Measurements from ENCODE around the gene GREB1. TPM values are rescaled to one million over a fixed set of nuclear protein-coding genes. Genes with fewer than 3 reads are reported as not detected.

GREB1 gene
- total RNA-seq, 1 donor from 2014 or later: 82.5 TPM

DNA sequence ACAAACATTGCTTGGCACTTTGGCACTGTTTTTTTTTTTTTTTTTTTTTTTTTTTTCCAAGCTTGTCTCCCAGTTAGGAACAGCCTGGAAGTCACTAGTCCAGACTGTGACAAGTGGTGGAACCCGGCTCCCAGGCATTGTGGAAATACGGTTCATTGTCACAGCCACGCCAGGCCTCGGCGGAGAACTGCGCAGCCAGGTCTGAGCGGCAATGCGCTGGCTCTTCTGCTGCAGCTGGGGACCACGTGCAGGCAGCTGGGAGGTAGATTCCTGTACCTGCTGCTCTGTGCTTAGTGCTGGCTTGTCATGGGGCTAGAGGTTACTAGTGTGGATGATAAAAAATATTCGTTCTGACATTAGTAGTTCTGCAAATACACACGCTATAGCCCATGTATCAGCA, 131.2 kb downstream of the GREB1 start:
- H3K27me3 Mint-ChIP-seq: peaks cover 41% of the 10 kb centered on the region
- H3K4me3 Mint-ChIP-seq (ENCODE audit: low read depth): no peak overlapping the region
- TF ChIP-seq, protein P1, sequence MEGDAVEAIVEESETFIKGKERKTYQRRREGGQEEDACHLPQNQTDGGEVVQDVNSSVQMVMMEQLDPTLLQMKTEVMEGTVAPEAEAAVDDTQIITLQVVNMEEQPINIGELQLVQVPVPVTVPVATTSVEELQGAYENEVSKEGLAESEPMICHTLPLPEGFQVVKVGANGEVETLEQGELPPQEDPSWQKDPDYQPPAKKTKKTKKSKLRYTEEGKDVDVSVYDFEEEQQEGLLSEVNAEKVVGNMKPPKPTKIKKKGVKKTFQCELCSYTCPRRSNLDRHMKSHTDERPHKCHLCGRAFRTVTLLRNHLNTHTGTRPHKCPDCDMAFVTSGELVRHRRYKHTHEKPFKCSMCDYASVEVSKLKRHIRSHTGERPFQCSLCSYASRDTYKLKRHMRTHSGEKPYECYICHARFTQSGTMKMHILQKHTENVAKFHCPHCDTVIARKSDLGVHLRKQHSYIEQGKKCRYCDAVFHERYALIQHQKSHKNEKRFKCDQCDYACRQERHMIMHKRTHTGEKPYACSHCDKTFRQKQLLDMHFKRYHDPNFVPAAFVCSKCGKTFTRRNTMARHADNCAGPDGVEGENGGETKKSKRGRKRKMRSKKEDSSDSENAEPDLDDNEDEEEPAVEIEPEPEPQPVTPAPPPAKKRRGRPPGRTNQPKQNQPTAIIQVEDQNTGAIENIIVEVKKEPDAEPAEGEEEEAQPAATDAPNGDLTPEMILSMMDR (IDR thresholded peaks at IDR 0.05; ENCODE audit: unreplicated experiment): no peak
- peak overlapping the region; percentile 49 for H3K27ac Mint-ChIP-seq
- peaks cover 11% of the 10 kb centered on the region for H3K9me3 Mint-ChIP-seq (ENCODE audit: low read depth)
- peaks cover 3% of the 10 kb centered on the region for H3K36me3 Mint-ChIP-seq (ENCODE audit: insufficient read depth)
- no peak for DNase-seq (ENCODE audit: low spot score, unreplicated experiment)
- no peaks in the 10 kb centered on the region for H3K4me1 Mint-ChIP-seq (ENCODE audit: low read depth)

DNA sequence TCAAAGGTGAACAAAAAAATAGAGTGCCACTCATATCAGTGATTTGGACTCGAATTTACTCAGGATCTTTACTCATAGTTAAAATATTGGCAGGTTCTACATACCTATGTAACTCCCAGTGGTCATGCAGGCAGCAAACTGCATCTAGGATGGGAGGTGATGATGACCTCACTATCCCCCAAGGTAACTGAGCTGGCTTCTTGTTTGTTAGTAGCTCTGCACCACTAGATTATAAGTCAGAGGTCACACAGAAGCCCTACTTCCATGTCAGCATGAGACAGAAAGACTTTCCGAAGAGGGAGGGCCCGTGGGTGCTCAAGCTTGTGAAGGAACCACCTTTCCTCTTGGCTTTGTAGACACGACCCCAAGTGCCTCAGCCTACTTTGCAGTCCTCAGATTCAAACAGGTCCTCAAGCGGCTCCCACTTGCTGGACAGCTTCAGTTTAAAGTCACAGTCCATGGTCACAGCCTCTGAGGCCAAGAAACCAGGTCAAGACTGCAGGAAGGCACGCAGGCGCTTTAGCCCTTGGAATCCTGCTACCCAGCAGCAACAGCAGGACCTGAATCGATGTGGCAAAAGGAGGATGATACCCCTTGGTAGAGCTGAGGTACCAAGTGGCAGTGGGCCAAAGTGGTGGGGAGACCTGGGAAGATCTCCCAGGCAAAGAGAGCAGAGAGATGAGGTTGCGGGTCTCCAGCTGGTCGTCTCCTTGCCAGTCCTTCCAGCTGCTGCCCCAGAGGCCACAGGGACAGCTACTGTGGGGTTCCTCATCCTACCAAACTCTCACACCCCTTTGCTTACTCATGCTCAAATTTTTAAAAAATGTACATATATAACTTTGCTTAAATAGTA, 131.9 kb downstream of the GREB1 start:
- no peak overlapping the region for H3K27ac Mint-ChIP-seq
- TF ChIP-seq, protein P1 (IDR thresholded peaks at IDR 0.05; ENCODE audit: unreplicated experiment): no peak
- H3K9me3 Mint-ChIP-seq (ENCODE audit: low read depth): peaks cover 11% of the 10 kb centered on the region
- H3K36me3 Mint-ChIP-seq (ENCODE audit: insufficient read depth): peaks cover 3% of the 10 kb centered on the region
- H3K4me3 Mint-ChIP-seq (ENCODE audit: low read depth): no peak overlapping the region
- no peaks in the 10 kb centered on the region for H3K4me1 Mint-ChIP-seq (ENCODE audit: low read depth)
- peaks cover 47% of the 10 kb centered on the region for H3K27me3 Mint-ChIP-seq
- no peak for DNase-seq (ENCODE audit: low spot score, unreplicated experiment)

DNA sequence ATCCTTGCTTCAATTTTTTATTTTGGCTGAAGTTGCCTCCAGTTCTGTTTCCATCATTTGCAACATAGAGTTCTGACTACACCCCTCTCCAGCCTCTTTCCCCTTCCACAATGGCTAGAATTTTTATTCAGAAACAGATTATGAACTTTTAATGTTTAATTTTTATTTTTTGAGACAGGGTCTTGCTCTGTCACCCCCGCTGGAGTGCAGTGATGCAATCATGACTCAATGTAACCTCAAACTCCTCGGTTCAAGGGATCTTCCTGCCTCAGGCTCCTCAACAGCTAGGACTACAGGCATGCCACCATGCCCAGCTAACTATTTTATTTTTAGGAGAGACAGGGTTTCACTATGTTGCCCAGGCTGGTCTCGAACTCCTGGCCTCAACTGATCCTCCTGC, 133.3 kb downstream of the GREB1 start:
- peaks cover 42% of the 10 kb centered on the region for H3K27me3 Mint-ChIP-seq
- TF ChIP-seq, protein P1 (IDR thresholded peaks at IDR 0.05; ENCODE audit: unreplicated experiment): no peak
- H3K36me3 Mint-ChIP-seq (ENCODE audit: insufficient read depth): peaks cover under 1% of the 10 kb centered on the region
- peaks cover 7% of the 10 kb centered on the region for H3K9me3 Mint-ChIP-seq (ENCODE audit: low read depth)
- no peaks in the 10 kb centered on the region for H3K4me1 Mint-ChIP-seq (ENCODE audit: low read depth)
- no peak overlapping the region for H3K4me3 Mint-ChIP-seq (ENCODE audit: low read depth)
- no peak overlapping the region for H3K27ac Mint-ChIP-seq
- DNase-seq (ENCODE audit: low spot score, unreplicated experiment): no peak

DNA sequence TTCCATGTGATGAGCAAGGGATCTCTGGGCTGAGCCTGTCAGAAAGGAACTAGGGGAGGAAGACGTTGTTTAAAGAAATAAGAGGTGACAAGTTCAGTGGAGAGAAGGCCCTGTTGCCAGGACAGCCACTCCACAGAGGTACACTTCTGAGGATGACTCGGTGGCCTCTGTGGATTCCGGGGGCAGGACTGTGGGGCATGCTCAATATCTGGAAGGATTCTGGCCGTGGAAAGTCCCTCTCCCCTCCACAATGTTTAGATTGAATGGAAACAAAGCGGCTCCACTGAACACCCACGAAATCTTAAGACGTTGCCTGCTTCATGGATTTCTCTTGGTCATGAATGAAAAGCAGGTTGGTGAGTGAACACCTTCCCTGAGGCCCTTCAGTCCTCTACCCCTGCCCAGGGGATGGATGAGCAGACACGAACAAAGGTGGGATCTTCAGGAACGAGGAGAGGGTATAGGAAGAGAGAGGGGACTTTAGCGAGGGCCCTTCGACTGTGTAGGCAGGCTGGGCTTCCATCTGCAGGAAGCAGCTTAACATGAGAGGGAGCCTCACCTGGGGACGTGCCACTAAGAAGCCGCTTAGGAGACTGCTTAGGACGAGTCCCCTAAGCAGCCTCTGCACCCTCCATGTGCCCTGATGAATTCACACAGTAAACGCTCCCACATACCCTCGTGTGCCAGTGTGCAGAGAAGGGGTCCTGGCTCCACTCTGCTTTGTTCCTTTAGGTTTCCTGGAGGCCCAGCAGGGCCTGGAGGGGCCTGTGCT, 134.2 kb downstream of the GREB1 start:
- no peak for DNase-seq (ENCODE audit: low spot score, unreplicated experiment)
- Mint-ChIP-seq H3K36me3 (ENCODE audit: insufficient read depth) (no peaks in the 10 kb centered on the region), H3K4me3 (ENCODE audit: low read depth) (no peak overlapping the region), H3K9me3 (ENCODE audit: low read depth) (peaks cover 6% of the 10 kb centered on the region), H3K27me3 (peaks cover 48% of the 10 kb centered on the region), H3K4me1 (ENCODE audit: low read depth) (no peaks in the 10 kb centered on the region), H3K27ac (no peak overlapping the region)
- TF ChIP-seq, protein P1 (IDR thresholded peaks at IDR 0.05; ENCODE audit: unreplicated experiment): no peak

DNA sequence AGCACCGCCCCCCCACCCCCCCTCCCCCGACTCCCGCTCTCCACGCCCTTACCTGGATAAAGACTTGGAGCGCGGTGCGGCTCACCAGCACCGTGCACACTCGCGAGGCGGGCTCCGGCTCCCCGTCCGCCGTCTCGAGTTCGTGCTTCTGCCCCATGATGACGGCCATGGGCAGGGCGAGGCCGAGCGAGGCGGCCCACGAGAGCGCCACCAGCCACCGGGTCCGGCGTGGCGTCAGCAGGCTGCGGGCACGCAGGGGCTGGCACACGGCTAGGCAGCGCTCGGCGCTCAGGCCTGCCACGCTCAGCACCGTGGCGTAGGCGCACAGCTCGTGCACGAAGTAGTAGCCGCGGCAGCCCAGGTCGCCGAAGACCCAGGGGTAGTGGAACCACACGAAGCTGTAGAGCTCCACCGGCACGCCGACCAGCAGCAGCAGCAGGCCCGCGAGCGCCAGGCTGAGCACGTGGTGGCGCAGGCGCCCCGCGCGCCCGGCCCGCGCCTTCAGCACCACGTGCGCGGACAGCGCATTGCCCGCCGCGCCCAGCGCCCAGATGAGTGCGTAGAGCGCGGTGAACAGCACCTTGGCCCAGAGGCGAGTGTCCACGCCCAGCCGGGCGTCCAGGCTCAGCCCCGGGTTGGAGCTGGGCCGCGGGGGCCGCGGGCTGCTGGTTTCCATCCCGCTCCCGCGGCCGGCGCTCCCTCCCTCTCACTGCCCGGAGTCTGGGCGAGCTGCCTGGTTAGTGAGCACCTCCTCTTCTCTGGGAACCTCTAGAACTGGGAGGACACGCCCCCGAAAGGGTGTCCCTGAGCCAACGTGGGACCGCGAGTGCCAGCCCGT, 135.8 kb downstream of the GREB1 start, which contains the start of gene NTSR2:
NTSR2 (minus strand) TSS at position 742 of the 838 bp plus-strand sequence; CDS start at position 676, 66 bp downstream.
- H3K27ac Mint-ChIP-seq: no peak within 1 kb of the TSS
- peak; percentile 73 for DNase-seq (ENCODE audit: low spot score, unreplicated experiment)
- H3K4me1 Mint-ChIP-seq (ENCODE audit: low read depth): no peaks in the 10 kb centered on the region
- TF ChIP-seq, protein P1 (IDR thresholded peaks at IDR 0.05; ENCODE audit: unreplicated experiment): no peak
- peaks cover 59% of the 10 kb centered on the region for H3K27me3 Mint-ChIP-seq
- no peaks in the 10 kb centered on the region for H3K36me3 Mint-ChIP-seq (ENCODE audit: insufficient read depth)
- H3K9me3 Mint-ChIP-seq (ENCODE audit: low read depth): no peaks in the 10 kb centered on the region
- H3K4me3 Mint-ChIP-seq (ENCODE audit: low read depth): no peak within 1 kb of the TSS

Data from progenitor cell of endocrine pancreas (in vitro differentiated cells).